Measurements from ENCODE around the gene LPAR1. TPM values are rescaled to one million over a fixed set of nuclear protein-coding genes. Genes with fewer than 3 reads are reported as not detected.

Gene LPAR1
- total RNA-seq, 1 donor from 2014 or later: 16.8 TPM

GRCh38 chr9:110842169-110842568 lies 196.1 kb downstream of the LPAR1 start:
- peak; percentile 63 for DNase-seq (ENCODE audit: low read depth)
- TF ChIP-seq, protein P1, sequence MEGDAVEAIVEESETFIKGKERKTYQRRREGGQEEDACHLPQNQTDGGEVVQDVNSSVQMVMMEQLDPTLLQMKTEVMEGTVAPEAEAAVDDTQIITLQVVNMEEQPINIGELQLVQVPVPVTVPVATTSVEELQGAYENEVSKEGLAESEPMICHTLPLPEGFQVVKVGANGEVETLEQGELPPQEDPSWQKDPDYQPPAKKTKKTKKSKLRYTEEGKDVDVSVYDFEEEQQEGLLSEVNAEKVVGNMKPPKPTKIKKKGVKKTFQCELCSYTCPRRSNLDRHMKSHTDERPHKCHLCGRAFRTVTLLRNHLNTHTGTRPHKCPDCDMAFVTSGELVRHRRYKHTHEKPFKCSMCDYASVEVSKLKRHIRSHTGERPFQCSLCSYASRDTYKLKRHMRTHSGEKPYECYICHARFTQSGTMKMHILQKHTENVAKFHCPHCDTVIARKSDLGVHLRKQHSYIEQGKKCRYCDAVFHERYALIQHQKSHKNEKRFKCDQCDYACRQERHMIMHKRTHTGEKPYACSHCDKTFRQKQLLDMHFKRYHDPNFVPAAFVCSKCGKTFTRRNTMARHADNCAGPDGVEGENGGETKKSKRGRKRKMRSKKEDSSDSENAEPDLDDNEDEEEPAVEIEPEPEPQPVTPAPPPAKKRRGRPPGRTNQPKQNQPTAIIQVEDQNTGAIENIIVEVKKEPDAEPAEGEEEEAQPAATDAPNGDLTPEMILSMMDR (IDR thresholded peaks at IDR 0.05; ENCODE audit: insufficient read depth, low read length, severe bottlenecking): no peak
- Histone ChIP-seq H3K36me3 (ENCODE audit: control insufficient read depth, insufficient read depth, low read length) (no peaks in the 10 kb centered on the region), H3K27me3 (ENCODE audit: control insufficient read depth, insufficient read depth, low read length) (no peaks in the 10 kb centered on the region), H3K4me3 (ENCODE audit: low read depth, low read length) (no peak overlapping the region)
- no peak for FAIRE-seq

- H3K27me3 ChIP-seq (ENCODE audit: control insufficient read depth, insufficient read depth, low read length): no peaks in the 10 kb centered on the region
- no peak overlapping the region for H3K4me3 ChIP-seq (ENCODE audit: low read depth, low read length)
- TF ChIP-seq, protein P1 (IDR thresholded peaks at IDR 0.05; ENCODE audit: insufficient read depth, low read length, severe bottlenecking): no peak
- DNase-seq (ENCODE audit: low read depth) (peak; percentile 56), FAIRE-seq (no peak)
- no peaks in the 10 kb centered on the region for H3K36me3 ChIP-seq (ENCODE audit: control insufficient read depth, insufficient read depth, low read length)
Observed at GRCh38 chr9:110837401-110838005, 200.8 kb downstream of the LPAR1 start.

DNA sequence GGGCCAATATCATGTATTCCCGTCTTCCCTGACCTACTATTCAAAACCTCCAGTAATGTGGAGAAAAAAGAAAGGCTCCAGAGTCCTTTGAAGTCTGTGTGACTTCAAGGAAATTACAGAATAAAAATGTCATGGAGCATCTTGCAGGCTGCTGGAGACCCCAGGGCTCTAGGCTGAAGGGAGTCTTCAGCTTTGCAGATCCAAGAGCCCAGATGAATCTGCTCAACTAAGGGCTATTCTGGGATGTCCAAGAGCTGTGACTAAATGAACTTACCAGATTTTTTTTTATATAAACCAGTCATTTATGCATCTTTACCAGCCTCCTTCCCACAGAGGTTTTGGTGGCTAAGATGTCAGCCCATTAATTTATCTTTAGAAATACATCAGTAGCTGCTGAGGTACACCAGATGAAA lies 202.4 kb downstream of the LPAR1 start:
- DNase-seq (ENCODE audit: low read depth) (no peak), FAIRE-seq (no peak)
- H3K36me3 ChIP-seq (ENCODE audit: control insufficient read depth, insufficient read depth, low read length): no peaks in the 10 kb centered on the region
- no peak overlapping the region for H3K4me3 ChIP-seq (ENCODE audit: low read depth, low read length)
- TF ChIP-seq, protein P1 (IDR thresholded peaks at IDR 0.05; ENCODE audit: insufficient read depth, low read length, severe bottlenecking): no peak
- H3K27me3 ChIP-seq (ENCODE audit: control insufficient read depth, insufficient read depth, low read length): no peaks in the 10 kb centered on the region

GRCh38 chr9:110835404-110835803 lies 202.9 kb downstream of the LPAR1 start:
- FAIRE-seq: no peak
- TF ChIP-seq, protein P1 (IDR thresholded peaks at IDR 0.05; ENCODE audit: insufficient read depth, low read length, severe bottlenecking): no peak
- Histone ChIP-seq H3K4me3 (ENCODE audit: low read depth, low read length) (no peak overlapping the region), H3K27me3 (ENCODE audit: control insufficient read depth, insufficient read depth, low read length) (no peaks in the 10 kb centered on the region), H3K36me3 (ENCODE audit: control insufficient read depth, insufficient read depth, low read length) (no peaks in the 10 kb centered on the region)
- peak; percentile 58 for DNase-seq (ENCODE audit: low read depth)

DNA sequence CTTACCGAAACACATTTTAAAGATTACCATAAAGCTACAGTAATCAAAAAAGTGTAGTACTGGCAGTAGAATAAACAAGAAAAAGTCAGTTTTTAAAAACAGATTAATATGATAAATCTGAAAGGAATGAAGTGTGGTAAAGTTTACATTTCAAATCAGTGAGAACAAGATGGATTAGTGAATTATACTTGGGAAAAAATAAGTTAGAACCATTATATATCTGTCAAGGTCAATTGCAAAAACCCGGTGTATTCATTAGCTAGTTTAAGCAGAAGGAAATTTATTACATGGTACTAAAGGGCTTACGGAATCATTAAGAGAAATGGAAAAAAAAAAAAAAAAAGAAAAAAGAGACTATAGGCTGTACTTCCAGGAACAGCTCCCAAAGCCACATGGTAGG lies 205.3 kb downstream of the LPAR1 start:
- no peak overlapping the region for H3K4me3 ChIP-seq (ENCODE audit: low read depth, low read length)
- TF ChIP-seq, protein P1 (IDR thresholded peaks at IDR 0.05; ENCODE audit: insufficient read depth, low read length, severe bottlenecking): no peak
- H3K27me3 ChIP-seq (ENCODE audit: control insufficient read depth, insufficient read depth, low read length): no peaks in the 10 kb centered on the region
- FAIRE-seq: no peak
- DNase-seq (ENCODE audit: low read depth): no peak
- H3K36me3 ChIP-seq (ENCODE audit: control insufficient read depth, insufficient read depth, low read length): no peaks in the 10 kb centered on the region

GRCh38 chr9:110830495-110830894 lies 207.8 kb downstream of the LPAR1 start:
- no peak for FAIRE-seq
- DNase-seq (ENCODE audit: low read depth): no peak
- TF ChIP-seq, protein P1 (IDR thresholded peaks at IDR 0.05; ENCODE audit: insufficient read depth, low read length, severe bottlenecking): no peak
- Histone ChIP-seq H3K36me3 (ENCODE audit: control insufficient read depth, insufficient read depth, low read length) (no peaks in the 10 kb centered on the region), H3K4me3 (ENCODE audit: low read depth, low read length) (no peak overlapping the region), H3K27me3 (ENCODE audit: control insufficient read depth, insufficient read depth, low read length) (no peaks in the 10 kb centered on the region)
